COLO668 (cell line): ENCODE measurements around the gene PRAMEF14.
"Not testable (repeated sequence)": the region's sequence is repeated elsewhere in the genome, so short reads cannot be mapped to it uniquely, and the experiment has no call there.

Experiments used
- DNase-seq: peaks from one replicate; lab custom pipeline; 2025; ENCODE audit not compliant: unreplicated experiment; lab: John Stamatoyannopoulos, UW

Gene PRAMEF14, protein sequence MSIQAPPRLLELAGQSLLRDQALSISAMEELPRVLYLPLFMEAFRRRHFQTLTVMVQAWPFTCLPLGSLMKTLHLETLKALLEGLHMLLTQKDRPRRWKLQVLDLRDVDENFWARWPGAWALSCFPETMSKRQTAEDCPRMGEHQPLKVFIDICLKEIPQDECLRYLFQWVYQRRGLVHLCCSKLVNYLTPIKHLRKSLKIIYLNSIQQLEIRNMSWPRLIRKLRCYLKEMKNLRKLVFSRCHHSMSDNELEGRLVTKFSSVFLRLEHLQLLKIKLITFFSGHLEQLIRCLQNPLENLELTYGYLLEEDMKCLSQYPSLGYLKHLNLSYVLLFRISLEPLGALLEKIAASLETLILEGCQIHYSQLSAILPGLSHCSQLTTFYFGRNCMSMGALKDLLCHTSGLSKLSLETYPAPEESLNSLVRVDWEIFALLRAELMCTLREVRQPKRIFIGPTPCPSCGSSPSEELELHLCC

DNA sequence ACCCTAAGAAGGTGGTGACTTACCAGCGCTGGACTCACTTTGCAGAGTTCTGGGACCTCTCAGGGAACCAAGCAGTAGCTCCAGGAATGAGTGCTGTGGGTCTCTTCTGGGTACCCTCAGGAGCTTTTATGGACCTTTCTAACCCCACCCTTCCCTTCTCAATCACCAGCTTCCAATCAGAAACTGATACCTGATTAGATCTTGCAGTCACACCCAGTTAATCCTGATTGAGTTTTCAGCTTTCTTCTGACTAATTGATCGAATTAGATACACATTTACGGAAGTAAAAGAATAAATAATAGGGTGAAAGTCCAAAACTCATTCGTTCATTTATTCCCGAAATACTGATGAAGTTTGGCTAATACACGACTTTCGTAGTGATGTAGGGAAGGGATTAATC lies at the start of gene PRAMEF14:
TSS of gene PRAMEF14 (minus strand) at position 101 of the 400 bp plus-strand sequence. CDS start 1,820 bp downstream, outside the sequence.
- not testable (repeated sequence) for DNase-seq

GRCh38 chr1:13395311-13395710 lies 48.4 kb upstream of the PRAMEF14 start:
- not testable (repeated sequence) for DNase-seq

DNA sequence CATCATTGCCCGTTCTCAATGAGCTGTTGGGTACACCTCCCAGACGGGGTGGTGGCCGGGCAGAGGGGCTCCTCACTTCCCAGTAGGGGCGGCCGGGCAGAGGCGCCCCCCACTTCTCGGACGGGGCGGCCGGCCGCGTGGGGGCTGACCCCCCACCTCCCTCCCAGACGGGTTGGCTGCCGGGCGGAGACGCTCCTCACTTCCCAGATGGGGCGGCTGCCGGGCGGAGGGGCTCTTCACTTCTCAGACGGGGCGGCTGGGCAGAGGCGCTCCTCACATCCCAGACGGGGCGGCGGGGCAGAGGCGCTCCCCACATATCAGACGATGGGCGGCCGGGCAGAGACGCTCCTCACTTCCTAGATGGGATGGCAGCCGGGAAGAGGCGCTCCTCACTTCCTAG lies 47.8 kb upstream of the PRAMEF14 start:
- not testable (repeated sequence) for DNase-seq

DNA sequence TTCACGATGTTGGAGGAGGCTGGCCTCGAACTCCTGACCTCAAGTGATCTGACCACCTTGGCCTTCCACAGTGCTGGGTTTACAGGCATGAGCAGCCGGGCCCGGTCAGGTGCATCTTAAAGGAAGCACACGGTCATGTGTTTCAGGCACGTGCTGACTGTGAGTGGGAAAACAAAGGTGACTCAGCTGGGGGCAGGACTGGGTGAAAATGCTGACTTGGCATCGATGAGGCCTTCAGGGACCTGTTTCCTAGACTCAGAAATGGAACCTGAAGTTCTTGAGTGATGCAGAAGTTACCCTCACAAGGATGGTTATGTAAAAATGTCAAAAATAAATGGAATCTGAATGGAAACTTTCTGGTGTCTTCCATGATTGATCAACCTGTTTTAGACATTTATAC lies 46.1 kb upstream of the PRAMEF14 start:
- DNase-seq: not testable (repeated sequence)

DNA sequence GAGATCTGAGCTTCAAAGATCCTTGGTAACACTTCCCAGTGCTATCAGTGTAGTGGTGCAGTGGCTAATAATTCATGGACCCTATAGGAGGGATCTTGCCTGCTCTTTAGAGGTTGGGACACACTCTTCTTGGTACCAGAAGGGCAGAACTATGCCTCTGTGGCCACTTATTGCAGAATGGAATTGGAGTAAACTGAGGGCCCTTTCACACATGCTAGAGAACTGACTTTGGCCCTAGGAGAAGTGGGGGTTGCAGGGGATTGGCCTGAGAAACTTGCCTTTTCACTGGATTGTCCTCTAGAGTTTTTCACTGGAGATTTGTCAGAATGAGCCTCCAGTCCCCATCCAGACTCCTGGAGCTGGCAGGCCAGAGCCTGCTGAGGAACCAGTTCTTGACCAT lies 42.4 kb upstream of the PRAMEF14 start, which contains the start of gene PRAMEF17:
TSS of gene PRAMEF17 (plus strand) at position 301 of the 400 bp plus-strand sequence. CDS start at position 327, 26 bp downstream.
- not testable (repeated sequence) for DNase-seq

GRCh38 chr1:13380380-13380779 lies 33.4 kb upstream of the PRAMEF14 start:
- DNase-seq: not testable (repeated sequence)

- not testable (repeated sequence) for DNase-seq
These were observed 32.0 kb upstream of the PRAMEF14 start for GRCh38 chr1:13378983-13379382.

GRCh38 chr1:13368544-13368943 lies 21.6 kb upstream of the PRAMEF14 start:
- peak; percentile 22 for DNase-seq

DNA sequence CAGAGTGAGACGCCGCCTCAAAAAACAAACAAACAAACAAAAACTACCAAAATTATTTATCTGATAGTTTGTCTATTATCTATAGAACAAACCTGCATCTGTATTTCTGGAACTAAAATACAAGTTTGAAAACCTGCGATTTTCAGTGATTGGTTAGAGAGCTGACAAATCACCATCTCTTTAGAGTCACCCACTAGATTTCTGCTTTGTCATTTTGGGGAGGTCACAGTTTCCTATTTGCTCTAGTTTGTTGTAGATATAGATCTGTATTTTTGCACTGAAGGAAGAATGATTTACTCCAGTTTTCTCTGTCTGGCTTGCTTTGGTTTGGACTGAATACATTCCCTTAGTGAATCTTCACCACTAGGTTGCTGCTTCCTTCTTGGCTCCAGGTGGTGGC lies 19.6 kb upstream of the PRAMEF14 start:
- DNase-seq: not testable (repeated sequence)

- DNase-seq: not testable (repeated sequence)
These were observed 18.0 kb upstream of the PRAMEF14 start for GRCh38 chr1:13364928-13365327.

- not testable (repeated sequence) for DNase-seq
These were observed 15.4 kb upstream of the PRAMEF14 start for GRCh38 chr1:13362364-13362763.

- DNase-seq: peak; percentile 52
These were observed 9.8 kb upstream of the PRAMEF14 start for GRCh38 chr1:13356774-13357173.

DNA sequence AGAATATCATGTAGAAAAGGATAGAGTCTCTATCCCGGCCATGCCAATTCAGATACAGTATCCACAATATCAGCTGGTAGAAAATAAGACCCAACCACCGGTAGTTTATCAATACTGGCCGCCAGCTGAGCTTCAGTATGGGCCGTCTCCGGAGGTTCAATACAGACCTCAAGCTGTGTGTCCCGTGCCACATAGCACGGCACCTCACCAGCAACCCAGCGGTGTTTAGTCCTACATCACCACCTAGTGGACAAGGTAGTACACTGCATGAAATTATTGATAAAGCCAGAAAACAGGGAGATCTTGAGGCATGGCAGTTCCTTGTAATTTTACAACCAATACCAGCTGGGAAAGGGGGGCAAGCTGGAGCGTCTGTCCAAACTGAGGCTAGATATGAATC lies 7.5 kb upstream of the PRAMEF14 start:
- DNase-seq: not testable (repeated sequence)

DNA sequence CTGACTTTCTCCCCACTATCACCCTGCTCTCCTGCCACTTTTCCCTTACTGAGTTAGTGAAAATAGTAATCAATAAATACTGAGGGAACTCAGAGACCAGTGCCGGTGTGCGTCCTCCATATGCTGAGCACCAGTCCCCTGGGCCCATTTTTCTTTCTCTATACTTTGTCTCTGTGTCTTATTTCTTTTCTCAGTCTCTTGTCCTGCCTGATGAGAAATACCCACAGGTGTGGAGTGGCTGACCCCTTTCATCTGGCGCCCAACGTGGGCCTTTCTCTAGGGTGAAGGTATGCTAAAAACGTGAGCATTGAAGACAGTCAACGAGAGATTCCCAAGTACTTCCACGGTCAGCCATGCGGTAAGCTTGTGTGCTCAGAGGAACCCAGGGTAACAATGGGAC lies 6.5 kb upstream of the PRAMEF14 start:
- not testable (repeated sequence) for DNase-seq

GRCh38 chr1:13342496-13342895 lies 4.4 kb downstream of the PRAMEF14 start:
- DNase-seq: not testable (repeated sequence)

DNA sequence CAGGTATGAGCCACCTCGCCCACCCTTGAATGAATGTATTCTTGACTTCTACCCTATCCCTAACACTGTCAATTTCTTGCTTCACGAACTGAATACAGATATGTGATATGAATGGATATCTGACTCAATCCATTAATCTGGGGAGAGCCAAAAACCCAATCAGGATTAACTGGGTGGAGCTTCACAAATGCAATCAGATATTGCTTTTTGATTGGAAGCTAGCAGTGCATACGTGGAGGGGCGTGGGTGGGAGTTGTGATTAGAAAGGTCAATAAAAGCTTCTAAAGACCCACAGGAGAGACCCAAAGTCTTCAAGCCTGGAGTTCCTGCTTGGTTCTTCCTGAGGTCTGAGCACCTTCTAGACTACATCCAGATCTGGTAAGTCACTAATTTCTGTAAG lies 31.7 kb downstream of the PRAMEF14 start, which contains the start of gene PRAMEF15:
TSS of gene PRAMEF15 (plus strand) at position 301 of the 400 bp plus-strand sequence. CDS start 2,827 bp downstream, outside the sequence.
- not testable (repeated sequence) for DNase-seq

GRCh38 chr1:13303239-13303638 lies 43.7 kb downstream of the PRAMEF14 start, which contains the start of gene PRAMEF33:
PRAMEF33 (plus strand) TSS chr1:13303539; CDS start chr1:13305955, 2,416 bp downstream.
- not testable (repeated sequence) for DNase-seq

DNA sequence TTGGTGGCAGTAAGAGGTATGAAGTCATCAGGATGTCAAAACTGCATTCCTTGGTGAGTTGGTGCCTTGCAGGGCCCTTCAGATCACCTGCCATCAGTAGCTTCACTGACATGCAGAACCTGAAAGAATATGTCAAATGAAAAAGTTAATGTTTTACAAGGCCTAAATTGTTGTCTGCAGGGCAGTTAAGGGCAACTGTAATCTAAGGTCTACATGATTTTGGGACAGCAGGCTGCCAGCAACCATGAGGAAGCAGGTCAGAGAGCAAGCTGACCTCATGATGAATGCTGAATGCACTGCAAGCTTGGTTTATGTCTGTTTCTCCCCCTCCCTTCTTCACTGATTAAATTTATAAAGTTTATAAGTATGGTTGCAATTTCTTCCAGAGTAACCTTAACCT lies 44.7 kb downstream of the PRAMEF14 start:
- DNase-seq: not testable (repeated sequence)

- DNase-seq: not testable (repeated sequence)
These were observed 48.2 kb downstream of the PRAMEF14 start for GRCh38 chr1:13298699-13299098.

- DNase-seq: not testable (repeated sequence)
These were observed 49.6 kb downstream of the PRAMEF14 start for GRCh38 chr1:13297216-13297931.
